Panc1 (cell line): ENCODE results near the gene S1PR2. TPM values are rescaled to one million over a fixed set of nuclear protein-coding genes. Genes with fewer than 3 reads are reported as not detected.
A peak's percentile ranks its signal among the peaks of the same experiment; 100 is the strongest.
"Not testable (repeated sequence)": the region's sequence is repeated elsewhere in the genome, so short reads cannot be mapped to it uniquely, and the experiment has no call there.

Experiments used
- ATAC-seq: fragments of 200-7000 bp; cut with Tn5 transposase; 2 replicates; pipeline ENCODE4 v1.9.1; 2020; ENCODE audit warnings: mild to moderate bottlenecking, moderate library complexity
- BruUV-seq: library from RNA; stranded (reverse); fragments of 400-500 nt; replicated peaks from 2 replicates; lab custom pipeline; 2021; lab: Mats Ljungman, UMichigan
- CTCF ChIA-PET: fragments of 300-600 bp; sonication (Branson Sonifier 250); formaldehyde crosslinking; loops from one replicate; lab custom pipeline; 2022; ENCODE audit warnings: antibody characterized with exemption; lab: Charles Lee
- POLR2A ChIA-PET: fragments of 300-600 bp; sonication (Branson Sonifier 250); formaldehyde crosslinking; loops from one replicate; lab custom pipeline; 2022; ENCODE audit warnings: antibody characterized with exemption; lab: Charles Lee
- DNase-seq: peaks from one replicate; pipeline ENCODE4 v3.0.0-alpha.2; 2010; ENCODE audit warnings: low read depth, low spot score
- H3K27ac ChIP-seq: 2 replicates; pipeline ENCODE4 v1.5.1; 2011; ENCODE audit warnings: mild to moderate bottlenecking, low read length, inconsistent platforms
- H3K27me3 ChIP-seq: fragments of 200-500 bp; sonication (Bioruptor generic); 2 replicates; pipeline ENCODE4 v1.6.0; 2014; ENCODE audit warnings: low read length, inconsistent platforms; ENCODE audit not compliant: control insufficient read depth, insufficient read depth
- H3K36me3 ChIP-seq: fragments of 200-500 bp; sonication (Bioruptor generic); 2 replicates; pipeline ENCODE4 v1.5.1; 2014; ENCODE audit warnings: inconsistent platforms, mild to moderate bottlenecking, low read length, moderate library complexity; ENCODE audit not compliant: control insufficient read depth, insufficient read depth
- H3K4me1 ChIP-seq: 2 replicates; pipeline ENCODE4 v1.5.1; 2011; ENCODE audit warnings: inconsistent platforms, mild to moderate bottlenecking, low read length, moderate library complexity; ENCODE audit not compliant: control insufficient read depth, insufficient read depth
- H3K4me3 ChIP-seq, 2 experiments: 2 replicates each; pipeline ENCODE4 v1.5.1; 2011 to 2012; ENCODE audit warnings: low read depth in 2 of 2, low read length in 2 of 2, mild to moderate bottlenecking in 2 of 2, inconsistent platforms in 1 of 2, moderate library complexity in 1 of 2
- H3K9me3 ChIP-seq: fragments of 200-500 bp; sonication (Bioruptor generic); 2 replicates; pipeline ENCODE4 v1.5.1; 2014; ENCODE audit warnings: low read depth, mild to moderate bottlenecking, inconsistent platforms, low read length, moderate library complexity; ENCODE audit not compliant: control insufficient read depth, insufficient read depth
- CTCF ChIP-seq: fragments of 450-650 bp; IDR thresholded peaks from 2 replicates; pipeline ENCODE4 v1.5.1; 2017; ENCODE audit warnings: mild to moderate bottlenecking
- POLR2AphosphoS5 ChIP-seq: IDR thresholded peaks from 2 replicates; pipeline ENCODE4 v1.6.1; 2012; ENCODE audit warnings: mild to moderate bottlenecking, low read depth, low read length, moderate library complexity
- REST ChIP-seq, 2 experiments: IDR thresholded peaks; 2 replicates each; pipeline ENCODE4 v1.6.1; 2011 to 2012; ENCODE audit warnings: low read depth in 2 of 2, control low read depth in 1 of 2, low read length in 1 of 2, mild to moderate bottlenecking in 1 of 2, moderate library complexity in 1 of 2; ENCODE audit not compliant: insufficient read depth in 1 of 2
- SIN3A ChIP-seq: IDR thresholded peaks from 2 replicates; pipeline ENCODE4 v1.6.1; 2012; ENCODE audit warnings: low read depth, mild to moderate bottlenecking, low read length, moderate library complexity, borderline replicate concordance; ENCODE audit not compliant: insufficient read depth
- TCF7L2 ChIP-seq: IDR thresholded peaks from 2 replicates; pipeline ENCODE4 v1.6.1; 2011; ENCODE audit warnings: mild to moderate bottlenecking, low read depth, low read length, inconsistent platforms
- in situ Hi-C: cut with HindIII; loops from 2 replicates; pipeline ENCODE4 v1.10.0; 2016; ENCODE audit warnings: low sequenced_read_pairs, low pct_unique_long_range_greater_than_20kb
- intact Hi-C: fragments of 100-400 bp; cut with micrococcal nuclease; formaldehyde crosslinking; loops from one replicate; pipeline ENCODE4 v1.10.0; 2022; ENCODE audit not compliant: unreplicated experiment
- total RNA-seq: library from RNA; stranded (reverse); gene quantifications from one replicate; pipeline ENCODE4 v1.2.1, GENCODE V29; 2021; ENCODE audit not compliant: unreplicated experiment

The S1PR2 gene
- total RNA-seq, 1 experiment from 2014 or later: 2.9 TPM

GRCh38 chr19:10198889-10199644 is 32.1 kb downstream of the S1PR2 start:
- CTCF ChIA-PET, H3K36me3 ChIP-seq, H3K27me3 ChIP-seq, DNase-seq, BruUV-seq, H3K4me3 ChIP-seq, H3K4me1 ChIP-seq, ATAC-seq, H3K27ac ChIP-seq, intact Hi-C loops, H3K9me3 ChIP-seq, in situ Hi-C loops: not testable (repeated sequence)
- POLR2A ChIA-PET: interaction anchor here (0.6 kb wide), 1 partner anchor 61 kb away, joined by 6 read pairs; no protein-coding TSS in a partner anchor

- intact Hi-C loops (no loop called here), in situ Hi-C loops (no loop called here)
- Histone ChIP-seq H3K36me3 (no peaks in the 10 kb centered on the region; the same call in 1 of the 2 replicates), H3K27me3 (no peaks in the 10 kb centered on the region), H3K27ac (peak overlapping the region; percentile 94), H3K4me3 (peak overlapping the region; percentile 82 to 91), H3K9me3 (no peaks in the 10 kb centered on the region), H3K4me1 (peaks cover 20% of the 10 kb centered on the region; the same call in 1 of the 2 replicates)
- POLR2A ChIA-PET: interaction anchor here (0.6 to 0.7 kb wide), 3 partner anchors 16 to 291 kb away, joined by 3 to 10 read pairs (median 3); partner anchors contain the start of gene ICAM1
- DNase-seq: no peak
- BruUV-seq: no TSS peak
- peak; percentile 28; the same call in 1 of the 2 replicates for ATAC-seq
- CTCF ChIA-PET: no interaction called here
- TF ChIP-seq POLR2AphosphoS5: no peak
- no peak for TF ChIP-seq TCF7L2
- TF ChIP-seq REST (IDR thresholded peaks at IDR 0.05; ENCODE audit: insufficient read depth in 1 of 2, low read depth in 2 of 2, low read length in 1 of 2): no peak
- TF ChIP-seq SIN3A: no peak
- TF ChIP-seq CTCF: no peak
These were observed 36.0 kb downstream of the S1PR2 start for GRCh38 chr19:10195199-10195519.
